A673 (cell line): ENCODE data around the gene CYTH4. TPM values are rescaled to one million over a fixed set of nuclear protein-coding genes. Genes with fewer than 3 reads are reported as not detected.

Experiments used
- BruUV-seq: library from RNA; stranded (reverse); fragments of 400-500 nt; replicated peaks from 2 replicates; lab custom pipeline; 2021; lab: Mats Ljungman, UMichigan
- CTCF ChIA-PET: fragments of 300-600 bp; sonication (Branson Sonifier 250); formaldehyde crosslinking; loops from one replicate; lab custom pipeline; 2022; ENCODE audit warnings: antibody characterized with exemption; lab: Charles Lee
- POLR2A ChIA-PET: fragments of 300-600 bp; sonication (Branson Sonifier 250); formaldehyde crosslinking; loops from one replicate; lab custom pipeline; 2022; ENCODE audit warnings: antibody characterized with exemption; ENCODE audit not compliant: low non-redundant PET; lab: Charles Lee
- DNase-seq: peaks from one replicate; pipeline ENCODE4 v3.0.0-alpha.2; 2015; ENCODE audit warnings: low spot score
- H3K27ac ChIP-seq: fragments of 200-600 bp; sonication (generic); 2 replicates; pipeline ENCODE4 v1.5.1; 2016; ENCODE audit warnings: mixed run types, low read depth, mild to moderate bottlenecking, mixed read lengths, antibody characterized with exemption, low read length; ENCODE audit not compliant: poor library complexity, severe bottlenecking
- H3K27me3 ChIP-seq: fragments of 200-600 bp; sonication (generic); replicated peaks from 2 replicates; pipeline ENCODE4 v1.6.1; 2017; ENCODE audit warnings: mixed run types, low read depth, mild to moderate bottlenecking, mixed read lengths, antibody characterized with exemption, low read length; ENCODE audit not compliant: insufficient read depth, poor library complexity
- H3K36me3 ChIP-seq: fragments of 200-600 bp; sonication (generic); 2 replicates; pipeline ENCODE4 v1.6.1; 2016; ENCODE audit warnings: mixed run types, mild to moderate bottlenecking, mixed read lengths, antibody characterized with exemption, low read length; ENCODE audit not compliant: insufficient read depth, poor library complexity, severe bottlenecking
- H3K4me1 ChIP-seq: fragments of 200-600 bp; sonication (generic); 2 replicates; pipeline ENCODE4 v1.6.1; 2017; ENCODE audit warnings: mixed run types, mild to moderate bottlenecking, mixed read lengths, antibody characterized with exemption, low read length; ENCODE audit not compliant: insufficient read depth, poor library complexity, severe bottlenecking
- H3K4me3 ChIP-seq: fragments of 200-600 bp; sonication (generic); 2 replicates; pipeline ENCODE4 v1.5.1; 2016; ENCODE audit warnings: low read depth, mixed run types, mild to moderate bottlenecking, mixed read lengths, low read length; ENCODE audit not compliant: poor library complexity, severe bottlenecking
- H3K9me3 ChIP-seq: fragments of 200-600 bp; sonication (generic); 2 replicates; pipeline ENCODE4 v1.6.1; 2016; ENCODE audit warnings: mixed run types, low read depth, mild to moderate bottlenecking, mixed read lengths, antibody characterized with exemption, low read length; ENCODE audit not compliant: poor library complexity, severe bottlenecking
- EZH2 ChIP-seq: fragments of 200-600 bp; sonication (generic); IDR thresholded peaks from 2 replicates; pipeline ENCODE4 v1.6.1; 2017; ENCODE audit warnings: borderline replicate concordance, low read depth, mild to moderate bottlenecking, mixed read lengths, antibody characterized with exemption, low read length; ENCODE audit not compliant: poor library complexity, severe bottlenecking
- intact Hi-C: fragments of 100-400 bp; cut with micrococcal nuclease; formaldehyde crosslinking; loops from one replicate; pipeline ENCODE4 v1.10.0; 2022; ENCODE audit not compliant: unreplicated experiment
- total RNA-seq: library from RNA; stranded (reverse); gene quantifications from 2 replicates; pipeline ENCODE4 v1.2.3, GENCODE V29; 2021
- TF ChIP-seq, protein P1 (sequence below): fragments of 300-800, 200-600 bp; sonication (generic); conservative IDR thresholded peaks from 2 replicates; pipeline ENCODE4 v1.5.1; 2017; ENCODE audit warnings: low read depth, mild to moderate bottlenecking, antibody characterized with exemption, low read length, moderate library complexity, mixed read lengths

Gene CYTH4
- total RNA-seq, 1 experiment from 2014 or later, result not detected

GRCh38 chr22:37344735-37345449 lies 62.6 kb downstream of the CYTH4 start:
- CTCF ChIA-PET, result no interaction called here
- POLR2A ChIA-PET, result no interaction called here
- Histone ChIP-seq H3K27me3 (no peaks in the 10 kb centered on the region), H3K4me3 (no peak overlapping the region), H3K36me3 (no peaks in the 10 kb centered on the region), H3K9me3 (no peaks in the 10 kb centered on the region), H3K4me1 (no peaks in the 10 kb centered on the region), H3K27ac (no peak overlapping the region)
- BruUV-seq, result no TSS peak
- TF ChIP-seq EZH2, result no peak
- TF ChIP-seq, protein P1, sequence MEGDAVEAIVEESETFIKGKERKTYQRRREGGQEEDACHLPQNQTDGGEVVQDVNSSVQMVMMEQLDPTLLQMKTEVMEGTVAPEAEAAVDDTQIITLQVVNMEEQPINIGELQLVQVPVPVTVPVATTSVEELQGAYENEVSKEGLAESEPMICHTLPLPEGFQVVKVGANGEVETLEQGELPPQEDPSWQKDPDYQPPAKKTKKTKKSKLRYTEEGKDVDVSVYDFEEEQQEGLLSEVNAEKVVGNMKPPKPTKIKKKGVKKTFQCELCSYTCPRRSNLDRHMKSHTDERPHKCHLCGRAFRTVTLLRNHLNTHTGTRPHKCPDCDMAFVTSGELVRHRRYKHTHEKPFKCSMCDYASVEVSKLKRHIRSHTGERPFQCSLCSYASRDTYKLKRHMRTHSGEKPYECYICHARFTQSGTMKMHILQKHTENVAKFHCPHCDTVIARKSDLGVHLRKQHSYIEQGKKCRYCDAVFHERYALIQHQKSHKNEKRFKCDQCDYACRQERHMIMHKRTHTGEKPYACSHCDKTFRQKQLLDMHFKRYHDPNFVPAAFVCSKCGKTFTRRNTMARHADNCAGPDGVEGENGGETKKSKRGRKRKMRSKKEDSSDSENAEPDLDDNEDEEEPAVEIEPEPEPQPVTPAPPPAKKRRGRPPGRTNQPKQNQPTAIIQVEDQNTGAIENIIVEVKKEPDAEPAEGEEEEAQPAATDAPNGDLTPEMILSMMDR, result no peak
- intact Hi-C loops, result no loop called here
- DNase-seq, result no peak

DNA sequence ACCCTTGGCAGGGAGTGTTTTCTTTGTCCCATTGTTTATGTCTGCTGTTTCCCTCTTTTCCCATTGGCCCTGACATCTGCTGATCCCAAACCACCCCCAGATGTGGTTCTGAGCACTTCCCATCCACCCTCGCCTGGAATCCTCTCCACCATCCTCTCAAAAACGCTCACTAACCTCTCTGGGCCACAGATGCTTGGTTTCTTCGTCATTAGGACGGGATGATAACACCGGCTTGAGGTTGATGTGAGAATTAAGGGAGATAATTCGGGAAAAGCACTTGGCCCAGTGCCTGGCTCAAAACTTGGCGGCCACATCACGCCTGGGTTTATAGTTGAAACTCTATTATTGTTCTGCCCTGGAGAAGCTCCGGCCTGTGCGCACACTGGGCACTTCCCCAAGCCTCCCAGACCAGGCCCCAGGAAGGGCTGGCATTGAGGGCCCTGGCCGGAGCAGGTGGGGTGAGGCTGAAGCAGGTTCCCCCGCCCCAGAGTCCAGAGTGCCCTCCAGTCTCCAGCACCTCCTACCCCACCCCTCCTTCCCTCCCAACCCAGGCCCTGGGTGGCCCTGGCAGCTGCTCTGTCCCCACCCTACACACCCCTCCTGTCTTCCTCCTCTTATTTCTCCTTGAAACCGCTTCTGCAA lies 63.7 kb downstream of the CYTH4 start:
- no peak for TF ChIP-seq EZH2
- TF ChIP-seq, protein P1, result no peak
- H3K27ac ChIP-seq, result no peak overlapping the region
- ChIA-PET POLR2A (no interaction called here), CTCF (no interaction called here)
- intact Hi-C loops, result no loop called here
- DNase-seq, result no peak
- no peaks in the 10 kb centered on the region for H3K4me1 ChIP-seq
- H3K9me3 ChIP-seq, result no peaks in the 10 kb centered on the region
- H3K36me3 ChIP-seq, result no peaks in the 10 kb centered on the region
- no peak overlapping the region for H3K4me3 ChIP-seq
- H3K27me3 ChIP-seq, result no peaks in the 10 kb centered on the region
- no TSS peak for BruUV-seq

- no peaks in the 10 kb centered on the region for H3K9me3 ChIP-seq
- DNase-seq, result no peak
- POLR2A ChIA-PET, result no interaction called here
- CTCF ChIA-PET, result no interaction called here
- no peaks in the 10 kb centered on the region for H3K36me3 ChIP-seq
- no peak overlapping the region for H3K27ac ChIP-seq
- TF ChIP-seq, protein P1, result no peak
- TF ChIP-seq EZH2, result no peak
- H3K27me3 ChIP-seq, result no peaks in the 10 kb centered on the region
- H3K4me3 ChIP-seq, result no peak overlapping the region
- intact Hi-C loops, result no loop called here
- no peaks in the 10 kb centered on the region for H3K4me1 ChIP-seq
- no TSS peak for BruUV-seq
Observed at GRCh38 chr22:37346505-37346895, 64.2 kb downstream of the CYTH4 start.
